GM12892 (cell line): ENCODE results near the gene TIAM1.

Experiments used
- POLR2A ChIP-seq: IDR thresholded peaks from 2 replicates; pipeline ENCODE4 v1.6.1; 2011; ENCODE audit warnings: low read depth, low read length, control low read depth
- POLR2AphosphoS5 ChIP-seq: IDR thresholded peaks from 2 replicates; pipeline ENCODE4 v1.6.1; 2011; ENCODE audit warnings: low read depth, low read length, control low read depth

- no peak for TF ChIP-seq POLR2A
- TF ChIP-seq POLR2AphosphoS5: no peak
These were observed 92.4 kb downstream of the TIAM1 start for GRCh38 chr21:31251686-31252085.
